GM19193 (cell line): ENCODE results near the gene MMP7.

ENCODE experiments used
- POLR2A ChIP-seq: IDR thresholded peaks from 4 replicates; pipeline ENCODE4 v1.6.1; 2011; ENCODE audit not compliant: insufficient read depth, insufficient read length; ENCODE audit errors: extremely low read depth

MMP7 gene

GRCh38 chr11:102530558-102530957, at the start of gene MMP7:
Gene MMP7, minus strand, starts transcription at chr11:102530747. Its CDS starts 47 bp downstream, at chr11:102530700.
- no peak for TF ChIP-seq POLR2A

GRCh38 chr11:102577723-102578122, 47.2 kb upstream of the MMP7 start:
- TF ChIP-seq POLR2A, result no peak

GRCh38 chr11:102577182-102577581, 46.6 kb upstream of the MMP7 start:
- no peak for TF ChIP-seq POLR2A

GRCh38 chr11:102576350-102576749, 45.8 kb upstream of the MMP7 start:
- no peak for TF ChIP-seq POLR2A

- TF ChIP-seq POLR2A, result no peak
Observed at GRCh38 chr11:102575012-102575411, 44.5 kb upstream of the MMP7 start.

GRCh38 chr11:102573851-102574250, 43.3 kb upstream of the MMP7 start:
- TF ChIP-seq POLR2A, result no peak

GRCh38 chr11:102572554-102573220, 42.1 kb upstream of the MMP7 start:
- TF ChIP-seq POLR2A, result no peak

- no peak for TF ChIP-seq POLR2A
Observed at GRCh38 chr11:102568851-102569250, 38.3 kb upstream of the MMP7 start.

- TF ChIP-seq POLR2A, result no peak
Observed at GRCh38 chr11:102566112-102566511, 35.6 kb upstream of the MMP7 start.

GRCh38 chr11:102564110-102564509, 33.6 kb upstream of the MMP7 start:
- no peak for TF ChIP-seq POLR2A

- no peak for TF ChIP-seq POLR2A
Observed at GRCh38 chr11:102561636-102562035, 31.1 kb upstream of the MMP7 start.

- no peak for TF ChIP-seq POLR2A
Observed at GRCh38 chr11:102560555-102561011, 30.0 kb upstream of the MMP7 start.

- no peak for TF ChIP-seq POLR2A
Observed at GRCh38 chr11:102559839-102560238, 29.3 kb upstream of the MMP7 start.

GRCh38 chr11:102555091-102555490, 24.5 kb upstream of the MMP7 start:
- TF ChIP-seq POLR2A, result no peak

- TF ChIP-seq POLR2A, result no peak
Observed at GRCh38 chr11:102553835-102554282, 23.3 kb upstream of the MMP7 start.

- TF ChIP-seq POLR2A, result no peak
Observed at GRCh38 chr11:102552447-102553194, 22.1 kb upstream of the MMP7 start.
